Stomach smooth muscle (tissue), 2 donors: ENCODE measurements around the gene GTF2I.
"Not testable (repeated sequence)": the region's sequence is repeated elsewhere in the genome, so short reads cannot be mapped to it uniquely, and the experiment has no call there.

Experiments used
- H3K27ac ChIP-seq: one replicate; pipeline ENCODE4 v1.7.0; 2013; ENCODE audit warnings: mild to moderate bottlenecking, low read length, inconsistent platforms
- H3K27me3 ChIP-seq, 2 donors: one replicate each; pipeline ENCODE4 v1.7.0; 2013; ENCODE audit warnings: low read length in 2 of 2; ENCODE audit not compliant: insufficient read depth in 2 of 2, control insufficient read depth in 1 of 2
- H3K36me3 ChIP-seq, 2 donors: one replicate each; pipeline ENCODE4 v1.7.0; 2013; ENCODE audit warnings: low read length in 2 of 2; ENCODE audit not compliant: control insufficient read depth in 2 of 2, insufficient read depth in 2 of 2
- H3K4me1 ChIP-seq: one replicate; pipeline ENCODE4 v1.7.0; 2013; ENCODE audit warnings: low read length; ENCODE audit not compliant: control insufficient read depth, insufficient read depth
- H3K4me3 ChIP-seq, 2 donors: one replicate each; pipeline ENCODE4 v1.7.0; 2013; ENCODE audit warnings: low read length in 2 of 2
- H3K9ac ChIP-seq, 2 donors: one replicate each; pipeline ENCODE4 v1.7.0; 2013; ENCODE audit warnings: low read length in 2 of 2, mild to moderate bottlenecking in 1 of 2
- H3K9me3 ChIP-seq, 2 donors: one replicate each; pipeline ENCODE4 v1.7.0; 2013; ENCODE audit warnings: low read length in 2 of 2; ENCODE audit not compliant: control insufficient read depth in 2 of 2
- donor health status: healthy.
- donor health status: Pancreatic carcinoma.

The GTF2I gene

GRCh38 chr7:74717889-74718288, 60.4 kb downstream of the GTF2I start:
- H3K9me3 ChIP-seq = peaks cover 0 to 4% of the 10 kb centered on the region in 2 donors
- H3K4me3 ChIP-seq = no peak overlapping the region
- H3K27me3 ChIP-seq = no peaks in the 10 kb centered on the region
- no peak overlapping the region for H3K9ac ChIP-seq
- H3K4me1 ChIP-seq = no peaks in the 10 kb centered on the region
- H3K36me3 ChIP-seq = peaks cover 20 to 35% of the 10 kb centered on the region in 2 donors
- H3K27ac ChIP-seq = no peak overlapping the region

GRCh38 chr7:74718336-74718735, 60.8 kb downstream of the GTF2I start:
- Histone ChIP-seq H3K9me3 (peaks cover 0 to 4% of the 10 kb centered on the region in 2 donors), H3K36me3 (peaks cover 20 to 35% of the 10 kb centered on the region in 2 donors), H3K4me3 (no peak overlapping the region), H3K9ac (no peak overlapping the region), H3K27me3 (no peaks in the 10 kb centered on the region), H3K27ac (no peak overlapping the region), H3K4me1 (no peaks in the 10 kb centered on the region)

- H3K4me1 ChIP-seq = no peaks in the 10 kb centered on the region
- no peaks in the 10 kb centered on the region for H3K27me3 ChIP-seq
- no peak overlapping the region for H3K4me3 ChIP-seq
- no peak overlapping the region for H3K27ac ChIP-seq
- H3K36me3 ChIP-seq = peaks cover 11 to 27% of the 10 kb centered on the region in 2 donors
- H3K9me3 ChIP-seq = no peaks in the 10 kb centered on the region
- H3K9ac ChIP-seq = no peak overlapping the region
Measured at GRCh38 chr7:74722153-74722552, 64.6 kb downstream of the GTF2I start.

GRCh38 chr7:74725840-74726239, 68.3 kb downstream of the GTF2I start:
- Histone ChIP-seq H3K27ac (no peak overlapping the region), H3K4me3 (no peak overlapping the region), H3K9me3 (no peaks in the 10 kb centered on the region), H3K9ac (no peak overlapping the region), H3K4me1 (no peaks in the 10 kb centered on the region), H3K36me3 (peaks cover 4 to 6% of the 10 kb centered on the region in 2 donors), H3K27me3 (no peaks in the 10 kb centered on the region)

GRCh38 chr7:74726309-74727101, 69.0 kb downstream of the GTF2I start:
- Histone ChIP-seq H3K27me3 (no peaks in the 10 kb centered on the region), H3K27ac (no peak overlapping the region)

GRCh38 chr7:74728686-74729085, 71.2 kb downstream of the GTF2I start:
- not testable (repeated sequence) for H3K27me3 ChIP-seq, H3K4me3 ChIP-seq, H3K4me1 ChIP-seq, H3K9me3 ChIP-seq, H3K9ac ChIP-seq, H3K36me3 ChIP-seq, H3K27ac ChIP-seq

More at GRCh38 chr7:74726309-74727101, 69.0 kb downstream of the GTF2I start:
- H3K4me3 ChIP-seq = no peak overlapping the region
- H3K9me3 ChIP-seq = no peaks in the 10 kb centered on the region
- no peaks in the 10 kb centered on the region for H3K4me1 ChIP-seq
- H3K36me3 ChIP-seq = peaks cover 4 to 6% of the 10 kb centered on the region in 2 donors
- H3K9ac ChIP-seq = peak overlapping the region in 1 of 2 donors; percentile 14

- H3K27ac ChIP-seq, H3K9ac ChIP-seq, H3K27me3 ChIP-seq, H3K36me3 ChIP-seq, H3K4me3 ChIP-seq, H3K9me3 ChIP-seq, H3K4me1 ChIP-seq: not testable (repeated sequence)
Measured at GRCh38 chr7:74730186-74730585, 72.7 kb downstream of the GTF2I start.

- not testable (repeated sequence) for H3K9ac ChIP-seq, H3K36me3 ChIP-seq, H3K27me3 ChIP-seq, H3K27ac ChIP-seq, H3K9me3 ChIP-seq, H3K4me3 ChIP-seq, H3K4me1 ChIP-seq
Measured at GRCh38 chr7:74739974-74740703, 82.6 kb downstream of the GTF2I start.

GRCh38 chr7:74743936-74744557, 86.5 kb downstream of the GTF2I start:
- H3K9ac ChIP-seq, H3K36me3 ChIP-seq, H3K9me3 ChIP-seq, H3K4me1 ChIP-seq, H3K27ac ChIP-seq, H3K4me3 ChIP-seq, H3K27me3 ChIP-seq: not testable (repeated sequence)

GRCh38 chr7:74753921-74754482, 96.5 kb downstream of the GTF2I start:
- H3K4me3 ChIP-seq, H3K4me1 ChIP-seq, H3K27ac ChIP-seq, H3K9ac ChIP-seq, H3K36me3 ChIP-seq, H3K9me3 ChIP-seq, H3K27me3 ChIP-seq: not testable (repeated sequence)
